ENCODE data around the gene SIMC1.
"Not testable (repeated sequence)": the region's sequence is repeated elsewhere in the genome, so short reads cannot be mapped to it uniquely, and the experiment has no call there.

- not testable (repeated sequence) for TF ChIP-seq POLR2AphosphoS5, POLR2A (IDR thresholded peaks at IDR 0.05; ENCODE audit: low read depth, low read length)
These were observed 41.4 kb upstream of the SIMC1 start for GRCh38 chr5:176196781-176197180.
